Esophagus muscularis mucosa (tissue), 4 donors: ENCODE data around the gene SDC1.

Experiments used
- EP300 ChIP-seq: sonication (generic); formaldehyde crosslinking; IDR thresholded peaks from one replicate; pipeline ENCODE4 v1.6.1; 2017; ENCODE audit warnings: antibody characterized with exemption
- POLR2A ChIP-seq: fragments of 450-650 bp; IDR thresholded peaks from one replicate; pipeline ENCODE4 v1.6.1; 2017; ENCODE audit warnings: antibody characterized with exemption, moderate library complexity, mild to moderate bottlenecking, low read depth
- TF ChIP-seq, protein P1 (sequence below), 3 experiments: fragments of 200-600 bp in 2 of 3; fragments of 450-650 bp in 1 of 3; sonication (generic) in 2 of 3; IDR thresholded peaks; one replicate each; pipeline ENCODE4 v1.5.1; 2017 to 2019; ENCODE audit warnings: antibody characterized with exemption in 3 of 3, mild to moderate bottlenecking in 2 of 3, moderate library complexity in 1 of 3

DNA sequence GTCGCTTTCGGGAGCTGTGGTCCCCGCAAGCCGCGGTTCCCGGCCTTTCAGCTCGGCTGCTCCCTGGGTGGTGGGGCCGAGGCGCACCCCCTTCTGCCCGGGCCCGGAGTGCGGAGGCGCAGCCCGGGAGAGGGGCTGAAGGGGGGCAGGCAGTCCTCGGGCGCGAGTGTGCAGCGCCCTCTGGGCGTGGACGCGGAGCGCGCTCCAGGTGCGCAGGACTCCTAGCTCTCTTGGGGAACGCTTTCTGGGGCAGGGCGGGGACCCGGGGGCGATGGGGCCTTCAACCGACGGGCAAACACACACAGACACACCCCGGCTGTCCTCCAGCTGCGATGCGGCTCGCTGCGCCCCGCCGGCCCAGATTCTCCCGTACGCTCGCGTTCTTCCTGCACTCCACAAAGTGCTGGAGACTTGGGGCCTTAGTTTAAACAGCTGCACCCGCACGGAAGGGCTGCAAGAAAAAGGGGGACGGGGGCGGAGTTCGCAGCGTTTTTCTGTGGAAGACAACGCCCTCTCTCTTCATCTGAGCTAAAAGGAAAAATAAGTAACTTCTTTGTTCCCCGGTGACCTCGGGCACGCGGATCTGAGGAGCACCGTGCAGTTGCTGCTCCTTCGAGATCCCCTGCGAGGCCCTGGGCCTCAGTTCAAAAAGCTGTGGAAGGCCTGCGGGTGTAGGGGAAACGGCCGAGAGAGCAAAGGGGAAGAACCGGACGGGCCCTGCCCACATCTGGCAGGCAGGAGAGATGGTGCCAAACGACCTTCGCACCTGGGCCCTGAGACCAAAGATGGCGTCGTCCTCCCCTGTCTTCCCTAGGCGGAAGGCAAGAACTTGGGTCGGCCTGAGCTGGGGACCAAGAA is 593 bp upstream of the SDC1 start:
- TF ChIP-seq, protein P1, sequence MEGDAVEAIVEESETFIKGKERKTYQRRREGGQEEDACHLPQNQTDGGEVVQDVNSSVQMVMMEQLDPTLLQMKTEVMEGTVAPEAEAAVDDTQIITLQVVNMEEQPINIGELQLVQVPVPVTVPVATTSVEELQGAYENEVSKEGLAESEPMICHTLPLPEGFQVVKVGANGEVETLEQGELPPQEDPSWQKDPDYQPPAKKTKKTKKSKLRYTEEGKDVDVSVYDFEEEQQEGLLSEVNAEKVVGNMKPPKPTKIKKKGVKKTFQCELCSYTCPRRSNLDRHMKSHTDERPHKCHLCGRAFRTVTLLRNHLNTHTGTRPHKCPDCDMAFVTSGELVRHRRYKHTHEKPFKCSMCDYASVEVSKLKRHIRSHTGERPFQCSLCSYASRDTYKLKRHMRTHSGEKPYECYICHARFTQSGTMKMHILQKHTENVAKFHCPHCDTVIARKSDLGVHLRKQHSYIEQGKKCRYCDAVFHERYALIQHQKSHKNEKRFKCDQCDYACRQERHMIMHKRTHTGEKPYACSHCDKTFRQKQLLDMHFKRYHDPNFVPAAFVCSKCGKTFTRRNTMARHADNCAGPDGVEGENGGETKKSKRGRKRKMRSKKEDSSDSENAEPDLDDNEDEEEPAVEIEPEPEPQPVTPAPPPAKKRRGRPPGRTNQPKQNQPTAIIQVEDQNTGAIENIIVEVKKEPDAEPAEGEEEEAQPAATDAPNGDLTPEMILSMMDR (IDR thresholded peaks at IDR 0.05) = peak; percentile 52 to 56 (median 54)
- TF ChIP-seq EP300 = no peak
- no peak for TF ChIP-seq POLR2A
